Activated T-helper 17 cell treated with anti-CD3 and anti-CD28 coated beads, Interleukin-2, amount 50 U/mL, for 72 hours (primary cell): ENCODE results near the gene CTRB1. TPM values are rescaled to one million over a fixed set of nuclear protein-coding genes. Genes with fewer than 3 reads are reported as not detected.
A peak's percentile ranks its signal among the peaks of the same experiment; 100 is the strongest.

Source experiments
- ATAC-seq: fragments of 150-1000 bp; cut with Tn5 transposase; replicated peaks from 2 replicates; pipeline ENCODE4 v1.10.0; 2021; ENCODE audit warnings: mild to moderate bottlenecking, moderate library complexity
- H3K27ac Mint-ChIP-seq: one replicate; pipeline ENCODE4 v1.8.0; 2022; ENCODE audit warnings: mixed read lengths
- H3K27me3 Mint-ChIP-seq: one replicate; pipeline ENCODE4 v1.8.0; 2022; ENCODE audit warnings: mixed read lengths
- H3K36me3 Mint-ChIP-seq: one replicate; pipeline ENCODE4 v1.8.0; 2022; ENCODE audit warnings: low read depth, mild to moderate bottlenecking, mixed read lengths
- H3K4me1 Mint-ChIP-seq: one replicate; pipeline ENCODE4 v1.8.0; 2022; ENCODE audit warnings: mixed read lengths
- H3K4me3 Mint-ChIP-seq: one replicate; pipeline ENCODE4 v1.8.0; 2022; ENCODE audit warnings: mild to moderate bottlenecking, mixed read lengths
- H3K9me3 Mint-ChIP-seq: one replicate; pipeline ENCODE4 v1.8.0; 2022; ENCODE audit warnings: mixed read lengths
- total RNA-seq, 2 donors: library from RNA; stranded (reverse); gene quantifications; one replicate each; pipeline ENCODE4 v1.2.3, GENCODE V29; 2022

Gene CTRB1
- total RNA-seq, 2 donors from 2014 or later: not detected

- no peak overlapping the region for H3K27ac Mint-ChIP-seq
- H3K4me3 Mint-ChIP-seq: no peak overlapping the region
- H3K9me3 Mint-ChIP-seq: no peaks in the 10 kb centered on the region
- no peak for ATAC-seq
- peaks cover 14% of the 10 kb centered on the region for H3K27me3 Mint-ChIP-seq
- H3K4me1 Mint-ChIP-seq: no peaks in the 10 kb centered on the region
- H3K36me3 Mint-ChIP-seq: no peaks in the 10 kb centered on the region
Observed at GRCh38 chr16:75258807-75259141, 40.0 kb downstream of the CTRB1 start.

- no peaks in the 10 kb centered on the region for H3K4me1 Mint-ChIP-seq
- no peaks in the 10 kb centered on the region for H3K9me3 Mint-ChIP-seq
- peaks cover 16% of the 10 kb centered on the region for H3K27me3 Mint-ChIP-seq
- no peaks in the 10 kb centered on the region for H3K36me3 Mint-ChIP-seq
- ATAC-seq: no peak
- H3K4me3 Mint-ChIP-seq: no peak overlapping the region
- no peak overlapping the region for H3K27ac Mint-ChIP-seq
Observed at GRCh38 chr16:75260851-75261589, 42.2 kb downstream of the CTRB1 start.

- Mint-ChIP-seq H3K27me3 (peaks cover 20% of the 10 kb centered on the region), H3K9me3 (no peaks in the 10 kb centered on the region), H3K36me3 (no peaks in the 10 kb centered on the region), H3K4me3 (no peak overlapping the region), H3K27ac (no peak overlapping the region), H3K4me1 (peaks cover 4% of the 10 kb centered on the region)
- no peak for ATAC-seq
Observed at GRCh38 chr16:75261590-75262078, 42.8 kb downstream of the CTRB1 start.

- Mint-ChIP-seq H3K4me3 (no peak overlapping the region), H3K9me3 (no peaks in the 10 kb centered on the region), H3K4me1 (peaks cover 4% of the 10 kb centered on the region), H3K27me3 (peaks cover 21% of the 10 kb centered on the region), H3K36me3 (no peaks in the 10 kb centered on the region), H3K27ac (no peak overlapping the region)
- no peak for ATAC-seq
Observed at GRCh38 chr16:75262104-75262799, 43.5 kb downstream of the CTRB1 start.

GRCh38 chr16:75262800-75263127 is 44.0 kb downstream of the CTRB1 start:
- ATAC-seq: no peak
- Mint-ChIP-seq H3K9me3 (no peaks in the 10 kb centered on the region), H3K27me3 (peaks cover 21% of the 10 kb centered on the region), H3K27ac (no peak overlapping the region), H3K4me1 (peaks cover 4% of the 10 kb centered on the region), H3K4me3 (no peak overlapping the region), H3K36me3 (no peaks in the 10 kb centered on the region)

- Mint-ChIP-seq H3K36me3 (no peaks in the 10 kb centered on the region), H3K4me3 (no peak overlapping the region), H3K27me3 (peaks cover 16% of the 10 kb centered on the region), H3K9me3 (no peaks in the 10 kb centered on the region), H3K4me1 (peaks cover 4% of the 10 kb centered on the region), H3K27ac (no peak overlapping the region)
- no peak for ATAC-seq
Observed at GRCh38 chr16:75263291-75263962, 44.6 kb downstream of the CTRB1 start.

DNA sequence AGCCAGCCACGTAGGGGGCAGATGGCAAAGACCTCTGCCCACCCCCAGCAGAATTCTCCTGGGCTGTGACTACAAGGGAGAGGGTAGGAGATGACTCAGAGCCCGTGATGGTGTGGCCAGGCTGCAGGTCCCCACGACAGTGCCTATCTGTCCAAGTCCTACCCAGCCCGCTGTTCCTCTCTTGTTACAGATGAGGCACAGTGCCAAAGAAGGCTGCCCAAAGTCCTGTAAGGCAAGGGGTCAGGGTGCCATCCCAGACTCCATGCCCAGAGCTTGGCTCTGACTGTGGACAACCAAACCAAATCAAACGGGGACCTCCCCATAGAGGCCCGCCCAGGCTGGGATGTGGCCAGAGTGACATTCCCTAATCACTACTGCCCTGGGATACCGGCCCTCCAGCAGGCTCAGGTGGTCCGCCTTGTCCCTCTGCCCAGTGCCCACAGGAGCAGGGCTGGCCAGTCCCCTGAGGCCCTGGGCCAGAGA is 45.2 kb downstream of the CTRB1 start:
- Mint-ChIP-seq H3K27me3 (peaks cover 16% of the 10 kb centered on the region), H3K4me3 (peak overlapping the region; percentile 54), H3K9me3 (no peaks in the 10 kb centered on the region), H3K36me3 (no peaks in the 10 kb centered on the region), H3K4me1 (peaks cover 4% of the 10 kb centered on the region), H3K27ac (no peak overlapping the region)
- no peak for ATAC-seq

GRCh38 chr16:75264457-75264998 is 45.7 kb downstream of the CTRB1 start:
- ATAC-seq: no peak
- Mint-ChIP-seq H3K4me1 (peaks cover 4% of the 10 kb centered on the region), H3K36me3 (no peaks in the 10 kb centered on the region), H3K4me3 (peak overlapping the region; percentile 54), H3K9me3 (no peaks in the 10 kb centered on the region), H3K27ac (no peak overlapping the region), H3K27me3 (peaks cover 18% of the 10 kb centered on the region)

DNA sequence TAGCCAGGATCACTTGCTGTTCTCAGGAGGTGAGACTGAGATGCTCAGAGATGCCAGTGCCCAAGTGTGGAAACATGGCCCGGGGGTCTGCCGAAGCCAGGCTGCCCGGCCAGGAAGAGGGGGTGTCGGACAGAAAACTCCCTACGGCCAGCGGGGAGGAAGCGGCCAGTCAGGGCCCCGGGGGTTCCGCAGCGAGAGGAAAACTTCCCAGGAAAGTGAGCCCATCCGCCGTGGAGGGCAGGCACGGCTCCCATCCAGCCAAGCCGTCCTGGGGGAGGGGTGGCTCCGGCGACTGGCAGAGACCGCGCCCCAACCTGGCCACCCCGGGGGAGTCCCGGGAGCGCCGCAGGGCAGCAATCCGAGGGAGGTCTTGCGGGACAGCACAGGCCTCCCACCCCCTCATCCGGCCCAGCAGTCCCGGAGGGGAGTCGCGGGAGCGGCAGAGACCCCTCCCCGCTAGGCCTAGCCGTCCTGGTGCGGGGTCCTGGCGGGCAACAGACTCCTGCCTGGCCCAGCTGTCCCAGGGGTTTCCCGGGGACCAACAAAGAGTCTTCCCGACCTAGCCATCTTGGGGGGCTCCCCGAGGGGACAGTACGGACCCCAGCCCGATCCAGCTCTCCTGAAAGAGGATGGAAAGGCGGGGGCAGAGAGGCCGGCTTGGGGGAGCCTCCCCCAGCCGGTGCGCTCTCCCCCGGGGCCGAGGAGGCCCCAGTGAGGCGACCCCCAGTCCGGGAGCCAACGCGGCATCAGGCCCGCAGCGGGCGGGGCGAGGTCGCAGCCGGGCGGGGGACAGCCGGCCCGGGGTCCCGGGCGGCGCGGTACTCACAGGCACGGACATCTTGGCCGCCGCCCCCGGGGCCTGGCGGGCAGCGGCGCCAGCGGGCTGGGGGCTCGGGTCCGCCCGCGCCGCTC is 46.5 kb downstream of the CTRB1 start:
- Mint-ChIP-seq H3K27me3 (peaks cover 20% of the 10 kb centered on the region), H3K9me3 (no peaks in the 10 kb centered on the region), H3K4me1 (peaks cover 4% of the 10 kb centered on the region), H3K27ac (no peak overlapping the region), H3K4me3 (peak overlapping the region; percentile 54), H3K36me3 (no peaks in the 10 kb centered on the region)
- ATAC-seq: no peak

- H3K27ac Mint-ChIP-seq: no peak overlapping the region
- peak; percentile 39 for ATAC-seq
- no peaks in the 10 kb centered on the region for H3K9me3 Mint-ChIP-seq
- H3K4me3 Mint-ChIP-seq: peak overlapping the region; percentile 65
- H3K36me3 Mint-ChIP-seq: no peaks in the 10 kb centered on the region
- H3K4me1 Mint-ChIP-seq: peaks cover 4% of the 10 kb centered on the region
- H3K27me3 Mint-ChIP-seq: peaks cover 20% of the 10 kb centered on the region
Observed at GRCh38 chr16:75265911-75266701, 47.3 kb downstream of the CTRB1 start.

DNA sequence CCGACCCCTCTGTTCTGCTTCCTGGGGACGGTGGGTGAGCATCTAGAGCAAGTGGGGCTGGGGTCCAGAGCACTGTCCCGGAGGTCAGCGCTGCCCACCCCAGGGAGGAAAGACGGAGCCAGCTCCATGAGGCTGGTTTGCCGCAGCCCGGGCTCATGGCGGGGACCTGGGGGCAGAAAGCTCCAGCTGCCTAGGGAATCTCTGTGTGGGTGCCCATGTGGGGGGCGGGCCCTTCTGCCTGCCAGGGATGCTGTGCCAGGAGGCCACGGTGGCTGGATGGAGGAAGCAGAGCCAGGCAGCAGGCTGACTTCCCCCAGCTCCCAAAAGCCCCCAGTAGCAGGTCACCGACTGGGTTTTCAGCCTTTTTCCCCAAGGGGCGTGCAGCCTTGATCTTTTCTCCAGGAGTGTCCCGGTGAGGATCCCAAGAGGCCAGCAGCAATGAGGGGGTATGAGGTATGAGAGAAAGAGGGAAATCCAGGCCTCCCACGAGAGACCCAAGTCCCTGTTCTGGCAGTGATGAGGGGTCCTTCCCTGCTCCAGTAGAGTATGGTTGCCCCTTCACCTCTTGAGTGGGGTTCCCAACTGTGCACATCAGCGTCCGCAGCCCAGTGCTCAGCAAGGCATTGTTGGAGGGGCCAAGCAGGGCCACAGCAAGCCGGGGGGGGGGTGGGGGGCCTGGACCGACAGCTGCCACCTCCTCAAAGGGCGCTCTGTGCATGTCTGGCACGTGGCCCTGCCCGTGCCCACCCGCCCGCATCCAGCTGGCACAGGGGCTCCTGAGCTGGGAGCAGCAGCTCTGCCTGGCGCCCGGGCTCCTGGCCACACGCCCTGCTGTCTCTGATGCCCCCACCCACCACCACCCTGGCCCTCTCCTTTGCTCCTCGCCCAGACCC is 48.2 kb downstream of the CTRB1 start:
- no peak for ATAC-seq
- peaks cover 4% of the 10 kb centered on the region for H3K4me1 Mint-ChIP-seq
- H3K4me3 Mint-ChIP-seq: peak overlapping the region; percentile 65
- H3K36me3 Mint-ChIP-seq: no peaks in the 10 kb centered on the region
- no peak overlapping the region for H3K27ac Mint-ChIP-seq
- peaks cover 20% of the 10 kb centered on the region for H3K27me3 Mint-ChIP-seq
- H3K9me3 Mint-ChIP-seq: no peaks in the 10 kb centered on the region

- Mint-ChIP-seq H3K4me1 (peaks cover 4% of the 10 kb centered on the region), H3K36me3 (no peaks in the 10 kb centered on the region), H3K27ac (no peak overlapping the region), H3K27me3 (peaks cover 20% of the 10 kb centered on the region), H3K4me3 (no peak overlapping the region), H3K9me3 (no peaks in the 10 kb centered on the region)
- ATAC-seq: no peak
Observed at GRCh38 chr16:75267631-75268264, 49.0 kb downstream of the CTRB1 start.
